ENCODE data around the gene METTL24.
"Not testable (repeated sequence)": the region's sequence is repeated elsewhere in the genome, so short reads cannot be mapped to it uniquely, and the experiment has no call there.

DNA sequence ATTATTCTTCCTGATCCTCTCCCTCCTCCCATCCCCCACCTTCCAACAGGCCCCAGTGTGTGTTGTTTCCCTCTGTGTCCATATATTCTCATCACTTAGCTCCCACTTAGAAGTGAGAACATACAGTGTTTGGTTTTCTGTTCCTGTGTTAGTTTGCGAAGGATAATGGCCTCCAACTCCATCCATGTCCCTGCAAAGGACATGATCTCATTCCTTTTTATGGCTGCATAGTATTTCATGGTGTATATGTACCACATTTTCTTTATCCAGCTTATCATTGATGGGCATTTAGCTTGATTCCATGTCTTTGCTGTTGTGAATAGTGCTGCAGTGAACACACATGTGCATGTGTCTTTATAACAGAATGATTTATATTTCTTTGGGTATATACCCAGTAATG, 122.1 kb downstream of the METTL24 start:
- not testable (repeated sequence) for TF ChIP-seq POU6F1 (CRISPR knock-in tag; IDR thresholded peaks at IDR 0.05; ENCODE audit: borderline replicate concordance, low read depth); TCF4 (CRISPR knock-in tag; IDR thresholded peaks at IDR 0.05; ENCODE audit: borderline replicate concordance)

Measured in SK-N-SH treated with all-trans-retinoic acid at 6 μM for 48 hours (cell line).